Measurements from ENCODE around the gene FAM20C.

Gene FAM20C

GRCh38 chr7:226281-226895 is 34.0 kb downstream of the FAM20C start:
- no peak overlapping the region for H3K4me3 ChIP-seq (ENCODE audit: low read depth, low read length)
- TF ChIP-seq CTCF (IDR thresholded peaks at IDR 0.05; ENCODE audit: low read depth, low read length), result no peak

GRCh38 chr7:227926-228325 is 35.6 kb downstream of the FAM20C start:
- no peak overlapping the region for H3K4me3 ChIP-seq (ENCODE audit: low read depth, low read length)
- TF ChIP-seq CTCF (IDR thresholded peaks at IDR 0.05; ENCODE audit: low read depth, low read length), result no peak

GRCh38 chr7:228610-229009 is 36.2 kb downstream of the FAM20C start:
- no peak overlapping the region for H3K4me3 ChIP-seq (ENCODE audit: low read depth, low read length)
- TF ChIP-seq CTCF (IDR thresholded peaks at IDR 0.05; ENCODE audit: low read depth, low read length), result no peak

GRCh38 chr7:229184-229964 is 37.0 kb downstream of the FAM20C start:
- TF ChIP-seq CTCF (IDR thresholded peaks at IDR 0.05; ENCODE audit: low read depth, low read length), result no peak
- H3K4me3 ChIP-seq (ENCODE audit: low read depth, low read length), result 0 out of 2 replicates have a peak overlapping the region, but pooled peaks have one; percentile 4

- H3K4me3 ChIP-seq (ENCODE audit: low read depth, low read length), result no peak overlapping the region
- no peak for TF ChIP-seq CTCF (IDR thresholded peaks at IDR 0.05; ENCODE audit: low read depth, low read length)
These were observed 37.9 kb downstream of the FAM20C start for GRCh38 chr7:230274-230673.

- no peak overlapping the region for H3K4me3 ChIP-seq (ENCODE audit: low read depth, low read length)
- no peak for TF ChIP-seq CTCF (IDR thresholded peaks at IDR 0.05; ENCODE audit: low read depth, low read length)
These were observed 38.9 kb downstream of the FAM20C start for GRCh38 chr7:231030-231857.
